ENCODE results near the gene TMEM218. TPM values are rescaled to one million over a fixed set of nuclear protein-coding genes. Genes with fewer than 3 reads are reported as not detected.

Gene TMEM218
- polyA plus RNA-seq, 1 donor, result 59.5 TPM

DNA sequence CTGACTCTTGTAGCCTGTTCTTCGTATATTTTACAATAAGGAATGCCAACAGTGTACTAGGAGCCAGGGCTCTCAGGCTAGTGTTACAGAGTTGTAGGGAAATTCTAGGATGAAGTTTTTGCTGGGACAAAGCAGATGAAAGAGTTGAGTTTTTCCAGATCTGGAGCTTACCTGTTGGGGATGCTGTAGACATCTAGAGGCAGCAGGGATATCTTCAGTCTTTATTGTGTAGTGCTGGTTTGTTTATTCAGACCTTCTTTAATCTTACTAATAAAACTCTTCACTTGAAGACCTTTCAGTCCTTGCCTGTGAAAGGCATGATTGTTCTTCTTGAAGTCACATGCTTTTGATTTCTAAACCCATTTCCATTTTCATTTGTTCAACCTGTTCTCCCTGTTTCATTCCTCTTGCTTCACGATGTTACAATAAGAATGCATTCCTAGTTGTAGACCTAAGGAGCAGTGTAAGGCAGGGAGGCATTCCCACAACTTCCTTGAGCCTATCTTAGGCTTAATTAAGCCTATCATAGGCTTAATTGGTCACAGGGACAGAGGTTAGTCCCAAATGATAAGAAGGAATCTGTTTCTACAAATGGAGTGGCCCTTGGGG lies 56.2 kb downstream of the TMEM218 start:
- no peak for DNase-seq

DNA sequence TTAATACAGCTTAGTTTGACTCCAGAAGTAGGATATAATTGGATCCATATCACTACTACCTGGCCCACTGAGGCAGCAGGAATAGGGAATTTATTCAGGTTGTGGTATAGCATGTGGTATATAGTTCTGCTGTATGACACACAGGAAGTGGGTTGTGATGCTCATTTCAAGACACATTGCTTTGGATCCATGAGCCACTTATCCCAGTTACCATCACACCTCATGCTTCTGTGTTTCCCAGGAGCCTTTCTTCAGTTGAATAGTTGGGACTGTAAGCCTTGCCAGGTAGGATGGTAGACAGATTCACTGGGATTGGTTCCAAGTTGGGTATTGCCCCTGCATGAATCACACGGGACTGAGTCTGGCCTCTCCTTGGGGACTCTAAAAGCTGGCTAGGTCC lies 58.3 kb downstream of the TMEM218 start:
- DNase-seq, result no peak

DNA sequence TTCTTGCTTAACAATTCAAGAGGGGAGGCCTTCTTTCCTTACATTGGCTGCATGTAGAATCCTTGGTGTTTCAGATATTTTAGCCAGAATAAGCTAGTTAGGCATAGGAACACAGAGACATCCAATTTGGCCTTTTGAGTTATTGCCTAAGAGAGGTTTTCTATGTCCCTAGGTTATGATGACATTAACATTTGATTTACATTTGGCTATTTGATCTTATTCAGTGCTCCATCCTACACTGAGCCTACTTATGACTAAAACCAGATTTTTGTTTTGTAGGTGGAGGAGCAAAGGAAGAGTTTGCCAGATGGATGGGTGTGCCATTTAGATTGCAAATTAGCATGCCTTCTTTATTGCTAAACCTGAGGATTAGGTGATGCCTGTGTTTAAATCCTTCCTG lies 59.4 kb downstream of the TMEM218 start:
- DNase-seq, result no peak

DNA sequence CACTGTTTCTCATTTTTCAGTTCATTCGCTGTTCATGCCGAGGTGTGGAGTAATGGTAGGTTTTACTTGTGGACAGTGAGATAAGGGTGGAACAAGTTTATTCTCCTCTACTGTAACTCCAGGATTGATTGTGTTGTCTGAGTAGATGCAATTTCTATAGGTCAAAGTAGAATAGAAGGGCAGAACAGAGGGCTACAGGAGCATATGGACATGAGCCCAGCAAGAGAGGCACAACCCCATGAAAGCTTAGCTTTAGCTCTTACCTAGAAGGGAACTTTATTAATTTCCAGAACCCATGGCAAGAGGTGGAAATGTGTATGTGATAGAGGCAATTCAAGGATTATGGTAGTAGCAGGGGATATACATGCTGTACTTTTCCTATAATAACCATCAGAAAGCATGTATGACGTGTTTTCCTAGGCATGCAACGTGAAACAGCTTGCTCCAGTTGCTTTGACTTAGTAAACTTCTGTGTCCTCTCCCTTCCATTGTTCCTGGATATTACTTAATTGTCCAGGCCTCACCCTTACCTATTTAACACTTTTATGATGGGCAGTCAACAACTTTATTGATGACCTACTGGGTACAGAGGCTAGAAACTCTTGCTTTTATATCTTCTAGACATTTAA lies 62.1 kb downstream of the TMEM218 start:
- DNase-seq, result no peak

Other genes with a start within 250 kb of the TMEM218 start
- gene ROBO3, start 246.2 kb downstream of the TMEM218 start, polyA plus RNA-seq (ENCODE audit: insufficient read length), result 27.8 TPM
- gene ROBO4, start 213.8 kb downstream of the TMEM218 start, polyA plus RNA-seq (ENCODE audit: insufficient read length), result 15.7 TPM
- gene HEPN1, start 192.4 kb downstream of the TMEM218 start, polyA plus RNA-seq (ENCODE audit: insufficient read length), result 1.7 TPM
- gene HEPACAM, start 175.6 kb downstream of the TMEM218 start, polyA plus RNA-seq (ENCODE audit: insufficient read length), result 2.2 TPM
- 5.6 TPM for gene CCDC15, start 157.4 kb downstream of the TMEM218 start, polyA plus RNA-seq (ENCODE audit: insufficient read length)
- gene SLC37A2, start 48.3 kb downstream of the TMEM218 start, polyA plus RNA-seq (ENCODE audit: insufficient read length), result 2.4 TPM
- gene PKNOX2, start 53.1 kb upstream of the TMEM218 start, polyA plus RNA-seq (ENCODE audit: insufficient read length), result 13.9 TPM